Measurements from ENCODE around the gene ACTN4.

Gene ACTN4

GRCh38 chr19:38712161-38712748, 64.8 kb downstream of the ACTN4 start:
- FAIRE-seq: no peak

GRCh38 chr19:38713227-38713649, 65.8 kb downstream of the ACTN4 start:
- no peak for FAIRE-seq

- FAIRE-seq: no peak
Observed at GRCh38 chr19:38713865-38714264, 66.4 kb downstream of the ACTN4 start.

- no peak for FAIRE-seq
Observed at GRCh38 chr19:38714354-38714778, 66.9 kb downstream of the ACTN4 start.

DNA sequence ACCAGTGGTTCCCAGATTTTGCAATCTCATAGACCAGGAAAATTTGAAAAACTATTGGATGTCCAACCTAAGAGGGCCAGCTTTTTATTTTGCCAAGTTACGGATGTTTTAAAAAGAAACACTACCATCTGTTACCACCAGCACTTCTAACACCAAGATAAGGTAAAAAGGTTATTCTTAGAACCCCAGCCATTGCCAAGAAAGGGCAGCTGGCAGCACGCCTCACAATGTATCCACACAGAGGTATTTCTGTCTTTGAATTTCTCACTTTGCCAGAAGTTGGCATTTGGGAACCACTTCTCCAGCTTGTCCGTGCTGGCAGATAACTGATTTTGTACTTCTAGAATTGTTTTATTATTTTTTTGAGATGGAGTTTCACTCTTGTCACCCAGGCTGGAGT, 68.1 kb downstream of the ACTN4 start:
- no peak for FAIRE-seq

DNA sequence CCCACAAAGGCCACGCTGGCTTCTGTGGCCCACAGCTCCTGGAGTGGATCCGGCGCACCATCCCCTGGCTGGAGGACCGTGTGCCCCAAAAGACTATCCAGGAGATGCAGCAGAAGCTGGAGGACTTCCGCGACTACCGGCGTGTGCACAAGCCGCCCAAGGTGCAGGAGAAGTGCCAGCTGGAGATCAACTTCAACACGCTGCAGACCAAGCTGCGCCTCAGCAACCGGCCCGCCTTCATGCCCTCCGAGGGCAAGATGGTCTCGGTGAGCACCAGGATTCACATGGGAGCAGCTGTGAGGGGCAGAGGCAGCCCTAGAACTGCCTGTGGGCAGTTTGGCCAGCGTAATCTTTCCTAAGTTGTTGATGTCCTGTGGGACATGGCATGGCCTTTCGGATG, 69.6 kb downstream of the ACTN4 start:
- FAIRE-seq: no peak

GRCh38 chr19:38717855-38718254, 70.4 kb downstream of the ACTN4 start:
- FAIRE-seq: no peak

- FAIRE-seq: no peak
Observed at GRCh38 chr19:38718747-38719543, 71.5 kb downstream of the ACTN4 start.

DNA sequence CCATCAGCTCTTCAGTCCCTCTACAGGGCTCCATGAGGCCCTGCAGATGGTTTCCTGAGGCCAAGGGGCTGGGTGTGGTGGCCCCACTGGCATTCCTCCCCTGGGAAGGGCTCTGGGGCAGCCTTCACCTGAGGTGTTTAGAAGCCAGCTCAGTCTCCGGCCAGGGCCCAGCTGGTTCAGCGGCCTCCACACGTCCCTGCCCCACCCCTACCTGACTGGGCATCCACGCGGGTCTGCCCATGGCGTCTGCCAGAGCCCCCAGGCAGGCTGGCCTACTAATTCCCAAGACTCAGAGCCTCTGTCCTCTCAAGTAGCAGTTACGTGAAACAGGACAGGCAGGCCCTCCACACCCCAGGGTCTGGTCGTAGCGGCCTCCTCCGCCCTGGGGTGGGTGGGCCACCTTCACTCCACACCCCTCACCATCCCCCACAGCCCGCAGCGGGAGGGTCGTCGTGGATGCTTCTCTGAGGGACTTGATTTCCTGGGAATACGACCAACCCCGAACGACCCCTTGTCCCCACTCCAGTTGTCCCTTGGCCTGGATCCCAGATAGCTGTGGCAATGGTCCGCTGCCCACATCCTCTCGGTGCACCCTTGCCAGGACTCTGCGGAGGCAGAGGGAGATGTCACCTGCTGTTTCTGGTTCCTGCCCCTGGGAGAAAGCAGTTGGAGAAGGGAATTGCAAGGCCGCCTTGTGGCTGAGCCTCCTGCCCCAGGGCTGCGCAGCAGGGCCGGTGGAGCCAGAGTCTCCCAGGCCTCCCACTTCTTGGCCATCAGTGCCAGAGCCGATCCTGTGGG, 72.5 kb downstream of the ACTN4 start:
- no peak for FAIRE-seq

GRCh38 chr19:38720559-38721236, 73.2 kb downstream of the ACTN4 start:
- FAIRE-seq: no peak

GRCh38 chr19:38721496-38721895, 74.0 kb downstream of the ACTN4 start:
- FAIRE-seq: no peak

GRCh38 chr19:38721979-38722773, 74.7 kb downstream of the ACTN4 start:
- FAIRE-seq: no peak

- FAIRE-seq: no peak
Observed at GRCh38 chr19:38722947-38723605, 75.6 kb downstream of the ACTN4 start.

DNA sequence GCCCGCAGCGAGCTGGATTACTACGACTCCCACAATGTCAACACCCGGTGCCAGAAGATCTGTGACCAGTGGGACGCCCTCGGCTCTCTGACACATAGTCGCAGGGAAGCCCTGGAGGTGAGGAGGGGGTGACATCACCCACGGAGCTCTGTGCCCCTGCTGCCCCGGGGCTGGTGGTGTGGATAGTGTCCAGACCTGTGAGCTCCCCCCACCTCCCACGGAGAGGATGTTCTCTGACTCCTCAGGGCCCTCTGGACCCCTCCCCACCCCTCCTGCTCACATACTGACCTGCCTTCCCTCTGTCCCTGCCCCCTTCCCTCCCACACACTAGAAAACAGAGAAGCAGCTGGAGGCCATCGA, 76.1 kb downstream of the ACTN4 start:
- FAIRE-seq: no peak

GRCh38 chr19:38723990-38724854, 76.8 kb downstream of the ACTN4 start:
- no peak for FAIRE-seq

DNA sequence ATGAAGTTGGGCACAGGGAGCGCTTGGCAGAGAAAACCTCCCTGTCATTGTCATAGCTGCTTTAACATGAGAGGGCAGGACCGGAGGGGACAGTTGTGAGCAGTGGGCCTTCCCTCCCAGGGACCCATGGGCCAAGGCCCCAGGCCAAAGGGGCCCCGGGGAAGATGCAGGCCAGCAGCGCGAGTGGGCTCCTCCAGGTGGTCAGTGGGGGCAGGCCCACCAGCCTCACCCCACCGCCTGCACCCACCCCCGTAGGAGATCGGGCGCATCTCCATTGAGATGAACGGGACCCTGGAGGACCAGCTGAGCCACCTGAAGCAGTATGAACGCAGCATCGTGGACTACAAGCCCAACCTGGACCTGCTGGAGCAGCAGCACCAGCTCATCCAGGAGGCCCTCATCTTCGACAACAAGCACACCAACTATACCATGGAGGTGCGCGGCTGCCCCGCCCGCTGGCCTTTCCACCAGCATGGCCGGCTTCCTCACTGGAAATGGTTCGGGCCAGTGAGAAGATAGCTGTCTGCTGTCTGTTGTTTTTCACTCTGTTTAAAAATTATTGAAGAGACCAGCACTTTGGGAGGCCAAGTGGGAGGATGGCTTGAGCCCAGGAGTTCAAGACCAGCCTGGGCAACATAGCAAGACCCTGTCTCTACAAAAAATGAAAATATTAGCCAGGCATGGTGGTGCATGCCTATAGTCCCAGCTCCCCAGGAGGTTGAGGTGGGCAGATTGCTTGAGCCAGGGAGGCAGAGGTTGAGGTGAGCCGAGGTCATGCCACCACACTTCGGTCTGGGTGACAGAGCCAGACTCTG, 78.2 kb downstream of the ACTN4 start:
- FAIRE-seq: no peak

- no peak for FAIRE-seq
Observed at GRCh38 chr19:38726284-38726673, 78.8 kb downstream of the ACTN4 start.

GRCh38 chr19:38726761-38727301, 79.4 kb downstream of the ACTN4 start:
- FAIRE-seq: no peak

GRCh38 chr19:38727306-38727867, 79.9 kb downstream of the ACTN4 start:
- FAIRE-seq: no peak

All from A204.1 (cell line).